Epithelial cell of esophagus (primary cell): ENCODE measurements around the gene MEG3.

Experiments
- DNase-seq: peaks from one replicate; pipeline ENCODE4 v3.0.0; 2010; ENCODE audit warnings: low read depth
- H3K4me3 ChIP-seq: 2 replicates; pipeline ENCODE4 v1.5.1; 2011; ENCODE audit warnings: mild to moderate bottlenecking, low read length, control low read depth
- CTCF ChIP-seq: IDR thresholded peaks from 2 replicates; pipeline ENCODE4 v1.5.1; 2011; ENCODE audit warnings: low read depth, mild to moderate bottlenecking, low read length, control low read depth, inconsistent platforms; ENCODE audit not compliant: insufficient read depth; ENCODE audit errors: missing control alignments

The MEG3 gene

GRCh38 chr14:100806386-100806785, 19.5 kb upstream of the MEG3 start:
- no peak overlapping the region for H3K4me3 ChIP-seq
- no peak for TF ChIP-seq CTCF
- no peak for DNase-seq

DNA sequence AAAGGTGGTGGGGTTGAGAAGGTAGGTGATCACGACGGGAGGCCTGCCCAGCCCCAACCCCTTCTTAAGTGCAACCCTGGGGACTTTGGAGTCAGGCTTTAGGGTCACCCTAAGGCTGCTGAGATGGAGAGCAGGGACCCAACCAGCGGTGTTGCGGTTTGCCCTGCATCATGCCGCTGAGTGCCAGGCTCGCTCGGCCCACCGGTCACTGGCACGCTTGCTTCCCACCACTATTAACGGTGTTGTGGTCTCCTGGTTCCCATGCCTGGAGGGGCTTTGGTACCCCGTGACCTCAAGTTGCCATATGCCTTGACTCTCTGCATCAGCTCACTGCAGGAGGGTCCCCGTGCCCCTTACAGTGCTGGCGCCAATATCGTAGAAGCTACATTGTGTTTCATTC, 18.4 kb upstream of the MEG3 start:
- no peak for DNase-seq
- TF ChIP-seq CTCF = no peak
- H3K4me3 ChIP-seq = no peak overlapping the region

DNA sequence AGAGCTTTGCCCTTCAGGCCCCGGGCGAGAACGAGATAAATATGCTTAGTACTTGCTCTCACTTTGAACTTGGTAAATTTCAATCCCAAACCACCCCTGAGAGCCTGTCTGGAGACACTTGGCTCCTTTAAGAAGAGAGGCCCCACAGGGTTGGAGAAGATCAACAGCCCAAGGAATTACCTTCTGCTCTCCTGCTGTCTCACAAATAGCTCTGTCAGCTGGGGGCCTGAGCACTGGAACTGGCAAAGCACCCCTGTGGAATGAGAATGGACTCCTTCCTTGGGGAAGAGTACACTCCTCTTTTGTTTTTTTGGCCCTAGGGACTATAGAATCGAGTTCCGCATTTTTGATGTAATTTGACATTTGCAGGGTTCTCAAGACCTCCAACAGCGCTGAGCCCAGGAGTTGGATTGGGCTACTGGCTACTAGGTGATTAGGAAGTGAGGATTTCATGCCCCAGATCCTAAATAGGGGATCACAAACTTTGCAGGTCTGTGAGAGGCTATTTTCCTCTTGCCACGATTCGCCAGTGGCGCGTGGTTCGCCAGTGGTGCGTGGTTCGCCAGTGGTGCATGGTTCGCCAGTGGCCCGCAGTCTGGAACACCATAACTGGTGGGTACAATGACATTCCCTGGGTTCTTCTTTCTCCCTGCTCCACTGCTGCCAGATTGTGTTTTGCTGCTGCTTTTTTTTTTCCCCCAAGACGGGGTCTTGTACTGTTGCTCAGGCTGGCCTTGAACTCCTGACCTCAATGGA, 17.8 kb upstream of the MEG3 start:
- no peak for TF ChIP-seq CTCF
- DNase-seq = no peak
- no peak overlapping the region for H3K4me3 ChIP-seq

GRCh38 chr14:100810435-100810834, 15.5 kb upstream of the MEG3 start:
- TF ChIP-seq CTCF = no peak
- no peak overlapping the region for H3K4me3 ChIP-seq
- DNase-seq = no peak

DNA sequence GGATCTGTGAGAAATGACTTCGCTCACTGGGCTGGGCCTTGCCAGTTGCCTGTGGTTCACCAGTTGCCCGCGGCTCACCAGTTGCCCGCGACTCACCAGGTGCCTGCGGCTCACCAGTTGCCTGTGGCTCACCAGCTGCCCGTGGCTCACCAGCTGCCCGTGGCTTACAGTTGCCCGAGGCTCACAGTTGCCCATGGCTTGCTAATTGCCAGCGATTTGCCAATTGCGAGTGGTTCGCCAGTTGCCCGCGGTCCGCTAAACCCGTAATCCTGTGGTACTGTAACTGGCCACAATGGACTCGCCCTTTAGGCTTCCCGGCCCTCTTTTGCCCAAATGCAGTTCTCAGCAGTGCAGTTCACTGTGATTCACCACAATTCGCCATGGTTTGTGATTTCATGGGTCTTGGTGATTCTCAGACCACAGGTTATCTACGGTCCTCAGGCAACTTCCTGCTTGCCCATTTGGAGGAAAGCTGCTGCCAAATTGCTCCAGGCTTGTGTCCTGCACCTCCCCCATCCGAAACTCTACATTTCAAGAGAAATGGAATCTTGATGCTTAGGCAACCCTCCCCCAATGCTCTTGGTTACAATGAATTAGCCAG, 15.0 kb upstream of the MEG3 start:
- TF ChIP-seq CTCF = no peak
- DNase-seq = peak; percentile 14
- no peak overlapping the region for H3K4me3 ChIP-seq

DNA sequence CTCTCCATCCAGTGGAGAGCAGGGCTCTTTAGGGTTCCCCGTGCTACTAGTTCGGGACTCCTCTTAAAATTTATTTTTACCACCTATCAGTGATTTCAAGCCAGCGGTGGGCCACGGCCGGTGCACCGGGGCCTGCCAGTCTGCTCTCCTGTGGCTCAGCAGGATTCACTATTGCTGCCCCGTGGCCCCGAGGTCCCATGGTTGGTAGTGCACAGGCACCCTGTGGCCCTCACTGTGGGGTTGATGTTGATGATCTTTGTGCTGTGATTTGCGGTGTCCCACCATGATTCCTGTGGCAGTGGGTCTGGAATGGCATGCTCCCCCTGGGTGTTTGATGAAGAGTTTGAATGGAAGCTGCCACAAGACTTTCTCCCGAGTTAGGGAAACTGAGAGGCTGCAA, 12.6 kb upstream of the MEG3 start:
- no peak for TF ChIP-seq CTCF
- H3K4me3 ChIP-seq = no peak overlapping the region
- DNase-seq = no peak

GRCh38 chr14:100815478-100816285, 10.2 kb upstream of the MEG3 start:
- H3K4me3 ChIP-seq = no peak overlapping the region
- no peak for DNase-seq
- TF ChIP-seq CTCF = no peak
